ENCODE results near the gene TNRC6C.

TNRC6C gene

DNA sequence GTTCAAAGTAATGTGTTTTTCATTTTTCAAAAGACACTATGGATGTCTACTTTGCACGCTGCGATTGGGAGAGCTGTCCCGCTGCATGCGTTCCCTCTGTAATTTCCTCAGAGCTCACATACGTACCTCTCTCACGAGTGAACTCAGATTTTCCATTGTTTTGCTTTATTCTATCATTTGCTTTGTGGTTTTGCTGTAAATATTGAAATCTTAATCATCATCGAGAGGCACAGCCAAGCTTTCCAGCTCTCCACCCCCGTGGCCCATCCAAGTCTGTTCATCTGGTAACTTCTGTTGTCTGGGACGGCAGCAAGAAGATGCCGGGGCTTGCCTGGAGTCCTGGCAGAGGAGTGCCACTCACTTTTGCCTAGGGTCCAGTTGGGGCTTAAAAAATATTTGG is 149.0 kb downstream of the TNRC6C start:
- Histone ChIP-seq H3K27ac (ENCODE audit: low read depth, low read length) (no peak overlapping the region), H3K4me1 (ENCODE audit: control insufficient read depth, insufficient read depth, low read length) (no peaks in the 10 kb centered on the region), H3K4me3 (ENCODE audit: low read depth, low read length) (no peak overlapping the region), H3K36me3 (ENCODE audit: control insufficient read depth, insufficient read depth, low read length) (peaks cover 48% of the 10 kb centered on the region), H3K9ac (ENCODE audit: low read length) (no peak overlapping the region), H3K27me3 (ENCODE audit: control insufficient read depth, insufficient read depth, low read length) (no peaks in the 10 kb centered on the region), H3K9me3 (ENCODE audit: control insufficient read depth, insufficient read depth, low read depth, low read length) (peaks cover under 1% of the 10 kb centered on the region)

DNA sequence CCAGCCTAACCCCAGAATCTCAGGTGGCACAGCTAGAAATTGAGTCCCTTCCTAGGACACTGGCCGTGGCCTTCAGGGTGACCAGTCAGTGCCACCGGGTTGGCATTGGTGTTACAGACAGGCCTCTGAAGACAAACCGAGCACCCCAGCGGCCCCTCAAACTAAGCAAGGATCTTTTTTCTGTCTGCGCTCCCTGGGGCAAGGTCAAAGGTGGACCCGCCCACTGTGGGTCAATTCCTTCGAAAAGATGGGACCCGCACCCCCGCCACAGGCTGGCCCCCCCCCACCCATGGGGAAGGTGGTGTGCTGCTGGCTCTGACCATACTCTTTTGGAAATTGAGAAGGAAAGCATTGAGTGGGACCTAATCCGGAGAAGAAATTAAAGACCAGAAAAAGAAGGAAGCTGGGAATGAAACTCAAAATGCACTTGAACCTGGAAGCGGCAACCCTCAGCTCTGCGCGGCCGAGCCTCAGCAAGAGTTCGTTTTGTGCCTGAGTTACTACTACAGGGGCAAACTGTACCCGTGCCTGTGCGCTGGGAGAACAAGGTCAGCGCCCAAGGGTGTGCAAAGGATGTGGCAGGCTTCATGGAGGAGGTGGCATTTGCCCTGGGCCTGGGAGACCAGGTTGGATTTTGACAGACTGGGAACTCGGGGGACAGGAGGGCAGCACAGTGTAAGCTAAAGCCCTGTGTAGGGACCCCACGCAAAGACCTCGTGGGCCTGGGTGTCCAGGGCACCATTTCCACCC is 149.6 kb downstream of the TNRC6C start:
- no peak overlapping the region for H3K9ac ChIP-seq (ENCODE audit: low read length)
- H3K27ac ChIP-seq (ENCODE audit: low read depth, low read length): no peak overlapping the region
- H3K4me3 ChIP-seq (ENCODE audit: low read depth, low read length): no peak overlapping the region
- no peaks in the 10 kb centered on the region; the same call in 1 of the 2 replicates for H3K4me1 ChIP-seq (ENCODE audit: control insufficient read depth, insufficient read depth, low read length)
- no peaks in the 10 kb centered on the region for H3K9me3 ChIP-seq (ENCODE audit: control insufficient read depth, insufficient read depth, low read depth, low read length)
- no peaks in the 10 kb centered on the region for H3K27me3 ChIP-seq (ENCODE audit: control insufficient read depth, insufficient read depth, low read length)
- H3K36me3 ChIP-seq (ENCODE audit: control insufficient read depth, insufficient read depth, low read length): peaks cover 45% of the 10 kb centered on the region

DNA sequence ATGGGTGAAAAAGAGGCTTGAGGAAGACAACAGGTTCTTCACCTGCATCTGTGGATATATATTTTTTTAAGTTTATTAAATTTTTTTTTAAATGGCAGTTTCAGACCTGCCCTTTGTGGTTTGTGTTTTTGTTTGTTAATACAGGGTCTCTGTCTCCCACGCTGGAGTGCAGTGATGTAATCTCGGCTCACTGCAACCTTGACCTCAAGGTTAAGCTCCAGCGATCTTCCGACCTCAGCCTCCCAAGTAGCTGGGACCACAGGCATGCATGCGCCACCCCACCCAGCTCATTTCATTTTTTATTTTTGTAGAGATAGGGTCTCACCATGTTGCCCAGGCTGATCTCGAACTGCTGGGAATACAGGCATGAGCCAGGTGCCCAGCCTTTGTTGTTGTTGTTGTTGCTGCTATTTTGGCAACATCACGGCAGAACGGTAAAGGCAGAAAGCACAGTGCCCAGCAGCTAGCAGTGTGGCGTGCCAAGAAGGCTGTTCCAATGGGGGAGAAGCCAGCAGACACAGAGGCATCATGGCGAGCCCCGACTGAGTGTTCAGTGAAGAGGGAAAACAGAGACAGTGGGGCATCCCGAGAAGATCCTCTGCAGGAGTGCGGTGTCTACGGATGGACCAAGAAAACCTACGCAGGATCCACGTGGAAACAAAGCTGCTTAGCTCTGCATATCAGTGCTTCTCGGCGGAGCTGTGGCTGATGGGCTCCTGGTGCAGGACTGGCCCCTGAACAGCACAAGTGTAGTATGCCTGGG is 150.4 kb downstream of the TNRC6C start:
- no peak overlapping the region for H3K4me3 ChIP-seq (ENCODE audit: low read depth, low read length)
- H3K36me3 ChIP-seq (ENCODE audit: control insufficient read depth, insufficient read depth, low read length): peaks cover 45% of the 10 kb centered on the region
- H3K27me3 ChIP-seq (ENCODE audit: control insufficient read depth, insufficient read depth, low read length): no peaks in the 10 kb centered on the region
- H3K27ac ChIP-seq (ENCODE audit: low read depth, low read length): no peak overlapping the region
- H3K9ac ChIP-seq (ENCODE audit: low read length): no peak overlapping the region
- H3K4me1 ChIP-seq (ENCODE audit: control insufficient read depth, insufficient read depth, low read length): no peaks in the 10 kb centered on the region; the same call in 1 of the 2 replicates
- H3K9me3 ChIP-seq (ENCODE audit: control insufficient read depth, insufficient read depth, low read depth, low read length): no peaks in the 10 kb centered on the region

DNA sequence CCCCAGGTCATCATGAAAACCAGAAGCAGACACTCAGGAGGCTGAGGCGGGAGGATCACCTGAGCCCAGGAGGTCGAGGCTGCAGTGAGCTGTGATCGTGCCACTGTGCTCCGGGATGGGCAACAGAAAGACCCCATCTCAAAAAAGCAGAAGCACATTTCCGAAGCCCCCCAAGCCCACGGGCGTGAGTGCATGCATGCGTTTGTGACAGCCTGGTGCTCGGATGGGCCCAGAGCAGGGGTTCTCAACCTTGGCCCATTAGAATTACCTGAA is 150.9 kb downstream of the TNRC6C start:
- no peaks in the 10 kb centered on the region for H3K27me3 ChIP-seq (ENCODE audit: control insufficient read depth, insufficient read depth, low read length)
- H3K9ac ChIP-seq (ENCODE audit: low read length): no peak overlapping the region

DNA sequence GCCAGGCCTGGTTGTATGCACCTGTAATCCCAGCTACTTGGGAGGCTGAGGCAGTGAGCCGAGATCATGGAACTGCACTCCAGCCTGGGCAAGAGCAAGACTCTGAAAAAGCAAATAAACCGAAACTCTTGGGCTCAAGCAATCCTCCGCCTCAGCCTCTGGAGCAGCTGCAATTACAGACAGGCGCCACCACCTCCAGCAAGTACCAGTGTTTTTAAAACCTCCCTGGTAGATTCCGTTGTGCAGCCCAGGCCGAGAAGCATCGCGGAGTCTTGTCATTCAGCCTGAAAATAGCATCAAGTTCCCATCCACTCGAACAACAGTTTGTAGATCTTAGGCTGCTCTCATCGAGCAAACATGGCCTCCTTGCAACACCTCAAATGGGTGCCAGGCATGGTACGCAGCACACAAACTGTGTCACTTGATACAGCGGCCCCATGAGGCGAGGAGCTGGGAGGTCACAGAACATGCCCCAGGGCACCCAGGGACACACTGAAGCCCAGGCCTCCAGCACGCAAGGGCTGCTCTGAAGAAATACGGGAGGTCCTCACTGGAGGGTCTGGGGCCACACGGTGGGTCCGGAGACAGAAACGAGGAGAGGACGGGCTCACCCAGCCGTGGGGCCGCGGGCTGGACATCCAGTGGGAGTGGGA is 152.0 kb downstream of the TNRC6C start:
- H3K4me3 ChIP-seq (ENCODE audit: low read depth, low read length): no peak overlapping the region
- no peak overlapping the region for H3K27ac ChIP-seq (ENCODE audit: low read depth, low read length)
- H3K27me3 ChIP-seq (ENCODE audit: control insufficient read depth, insufficient read depth, low read length): no peaks in the 10 kb centered on the region
- H3K9me3 ChIP-seq (ENCODE audit: control insufficient read depth, insufficient read depth, low read depth, low read length): no peaks in the 10 kb centered on the region
- H3K9ac ChIP-seq (ENCODE audit: low read length): no peak overlapping the region
- H3K36me3 ChIP-seq (ENCODE audit: control insufficient read depth, insufficient read depth, low read length): peaks cover 45% of the 10 kb centered on the region; the same call in 1 of the 2 replicates
- H3K4me1 ChIP-seq (ENCODE audit: control insufficient read depth, insufficient read depth, low read length): no peaks in the 10 kb centered on the region; the same call in 1 of the 2 replicates

More for the DNA sequence above, 150.9 kb downstream of the TNRC6C start:
- H3K27ac ChIP-seq (ENCODE audit: low read depth, low read length): no peak overlapping the region
- no peaks in the 10 kb centered on the region; the same call in 1 of the 2 replicates for H3K4me1 ChIP-seq (ENCODE audit: control insufficient read depth, insufficient read depth, low read length)
- no peak overlapping the region for H3K4me3 ChIP-seq (ENCODE audit: low read depth, low read length)
- no peaks in the 10 kb centered on the region for H3K9me3 ChIP-seq (ENCODE audit: control insufficient read depth, insufficient read depth, low read depth, low read length)
- H3K36me3 ChIP-seq (ENCODE audit: control insufficient read depth, insufficient read depth, low read length): peaks cover 45% of the 10 kb centered on the region

DNA sequence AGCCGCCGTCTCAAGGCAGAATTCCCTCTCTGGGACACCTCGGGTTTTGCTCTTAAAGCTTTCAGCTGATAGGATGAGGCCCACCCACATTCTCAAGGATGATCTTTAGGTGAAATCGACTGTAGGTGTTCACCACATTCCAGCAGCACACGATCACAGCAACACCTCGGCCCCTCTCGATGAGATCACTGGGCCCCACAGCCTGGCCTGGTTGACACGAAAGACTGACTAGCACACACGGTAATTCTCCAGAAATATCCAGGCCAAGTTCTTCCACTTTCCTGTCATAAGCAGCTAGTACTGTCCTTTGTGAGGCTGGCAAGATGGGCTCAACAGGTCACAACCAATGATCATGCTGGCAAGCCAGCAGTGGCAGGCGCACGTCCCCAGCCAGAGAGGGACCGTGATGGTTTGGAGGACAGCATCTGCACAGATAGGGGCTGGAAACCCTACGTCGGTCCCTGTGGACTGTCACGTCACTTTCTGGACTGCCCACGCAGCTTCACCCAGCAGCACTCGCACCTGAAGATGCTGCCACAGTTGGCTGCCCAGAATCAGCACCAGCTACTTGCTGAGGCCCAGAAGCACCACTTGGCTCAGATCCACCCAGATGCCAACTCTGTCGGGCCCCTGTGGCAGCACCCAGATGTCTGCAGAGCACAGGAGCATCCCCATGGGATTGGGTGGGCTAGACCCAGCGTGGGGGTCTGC is 152.7 kb downstream of the TNRC6C start:
- Histone ChIP-seq H3K9me3 (ENCODE audit: control insufficient read depth, insufficient read depth, low read depth, low read length) (no peaks in the 10 kb centered on the region), H3K4me1 (ENCODE audit: control insufficient read depth, insufficient read depth, low read length) (no peaks in the 10 kb centered on the region; the same call in 1 of the 2 replicates), H3K36me3 (ENCODE audit: control insufficient read depth, insufficient read depth, low read length) (peaks cover 45% of the 10 kb centered on the region; the same call in 1 of the 2 replicates), H3K27ac (ENCODE audit: low read depth, low read length) (no peak overlapping the region), H3K9ac (ENCODE audit: low read length) (no peak overlapping the region), H3K4me3 (ENCODE audit: low read depth, low read length) (no peak overlapping the region), H3K27me3 (ENCODE audit: control insufficient read depth, insufficient read depth, low read length) (no peaks in the 10 kb centered on the region)

DNA sequence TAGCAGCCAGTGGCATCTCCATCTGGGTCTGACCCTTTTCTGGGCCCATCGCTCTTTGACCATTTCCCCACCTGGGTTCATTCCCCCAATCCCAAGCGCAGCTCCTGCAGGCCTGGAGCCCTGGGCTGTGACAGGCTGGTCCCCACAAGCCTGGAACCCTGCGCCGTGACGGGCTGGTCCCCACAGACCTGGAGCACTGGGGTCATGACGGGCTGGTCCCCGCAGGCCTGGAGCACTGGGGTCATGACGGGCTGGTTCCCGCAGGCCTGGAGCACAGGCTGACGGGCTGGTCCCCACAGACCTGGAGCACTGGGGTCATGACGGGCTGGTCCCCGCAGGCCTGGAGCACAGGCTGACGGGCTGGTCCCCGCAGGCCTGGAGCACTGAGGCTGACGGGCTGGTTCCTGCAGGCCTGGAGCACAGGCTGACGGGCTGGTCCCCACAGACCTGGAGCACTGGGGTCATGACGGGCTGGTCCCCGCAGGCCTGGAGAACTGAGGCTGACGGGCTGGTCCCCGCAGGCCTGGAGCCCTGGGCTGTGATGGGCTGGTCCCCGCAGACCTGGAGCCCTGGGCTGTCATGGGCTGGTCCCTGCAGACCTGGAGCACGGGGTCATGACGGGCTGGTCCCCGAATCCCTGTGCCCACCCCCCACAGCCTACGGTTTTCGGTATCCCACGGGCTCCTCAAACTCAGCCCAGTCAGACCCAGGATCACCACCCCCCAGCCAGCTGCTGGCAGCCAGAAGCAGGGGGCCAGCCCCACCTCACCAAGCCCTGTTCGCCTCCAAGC is 153.4 kb downstream of the TNRC6C start:
- H3K27me3 ChIP-seq (ENCODE audit: control insufficient read depth, insufficient read depth, low read length): no peaks in the 10 kb centered on the region
- H3K36me3 ChIP-seq (ENCODE audit: control insufficient read depth, insufficient read depth, low read length): peaks cover 45% of the 10 kb centered on the region; the same call in 1 of the 2 replicates
- H3K4me1 ChIP-seq (ENCODE audit: control insufficient read depth, insufficient read depth, low read length): no peaks in the 10 kb centered on the region; the same call in 1 of the 2 replicates
- H3K4me3 ChIP-seq (ENCODE audit: low read depth, low read length): no peak overlapping the region
- H3K9me3 ChIP-seq (ENCODE audit: control insufficient read depth, insufficient read depth, low read depth, low read length): no peaks in the 10 kb centered on the region
- no peak overlapping the region for H3K9ac ChIP-seq (ENCODE audit: low read length)
- H3K27ac ChIP-seq (ENCODE audit: low read depth, low read length): no peak overlapping the region

DNA sequence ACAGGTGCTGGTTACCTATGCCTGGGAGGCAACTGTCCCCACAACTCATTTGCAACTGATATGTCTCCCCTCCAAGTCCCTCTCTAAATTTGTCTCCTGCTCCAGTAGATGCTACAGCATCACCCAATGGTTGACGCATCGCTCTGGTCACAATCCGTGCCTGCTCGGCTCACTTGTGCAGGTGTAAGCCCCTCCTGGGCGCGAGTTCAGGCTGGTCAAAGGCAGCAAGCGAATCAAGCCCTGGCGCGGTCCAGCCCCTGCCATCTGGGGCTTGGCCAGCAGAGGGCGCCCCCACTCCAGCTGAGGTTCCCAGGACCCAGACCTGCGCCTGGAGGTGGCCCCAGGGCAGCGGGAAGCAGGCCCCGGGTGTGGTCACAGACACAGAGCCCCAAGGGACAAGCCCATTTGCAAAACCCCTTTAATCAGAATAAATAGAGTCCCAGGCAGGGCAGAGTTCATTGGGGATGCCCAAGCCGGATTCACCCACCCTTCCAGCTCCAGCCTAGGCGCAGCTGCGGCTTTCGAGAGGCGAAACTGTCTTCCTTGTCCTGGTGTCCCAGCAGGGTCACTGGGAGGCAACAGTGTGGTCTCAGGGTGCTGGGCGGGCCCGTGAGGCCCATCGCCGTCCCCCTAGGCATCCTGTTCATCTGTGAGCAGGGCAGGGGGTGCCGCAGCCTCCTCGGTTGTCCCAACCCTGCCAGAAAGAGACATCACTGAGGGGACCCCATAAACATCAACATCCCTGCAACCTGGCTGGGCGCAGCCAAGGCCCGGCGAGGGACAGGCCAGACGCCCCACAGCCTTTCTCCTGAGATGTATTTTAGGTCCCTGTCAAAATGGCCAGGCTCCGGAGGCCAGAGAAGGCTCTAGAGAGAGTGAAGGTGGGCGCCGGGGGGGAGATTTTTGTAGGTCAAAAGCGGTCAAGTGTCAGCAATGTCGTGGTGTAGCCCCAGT is 154.3 kb downstream of the TNRC6C start:
- H3K36me3 ChIP-seq (ENCODE audit: control insufficient read depth, insufficient read depth, low read length): peaks cover 48% of the 10 kb centered on the region; the same call in 1 of the 2 replicates
- no peaks in the 10 kb centered on the region for H3K27me3 ChIP-seq (ENCODE audit: control insufficient read depth, insufficient read depth, low read length)
- no peaks in the 10 kb centered on the region for H3K9me3 ChIP-seq (ENCODE audit: control insufficient read depth, insufficient read depth, low read depth, low read length)
- no peak overlapping the region for H3K27ac ChIP-seq (ENCODE audit: low read depth, low read length)
- H3K4me3 ChIP-seq (ENCODE audit: low read depth, low read length): no peak overlapping the region
- no peak overlapping the region for H3K9ac ChIP-seq (ENCODE audit: low read length)
- H3K4me1 ChIP-seq (ENCODE audit: control insufficient read depth, insufficient read depth, low read length): no peaks in the 10 kb centered on the region; the same call in 1 of the 2 replicates

DNA sequence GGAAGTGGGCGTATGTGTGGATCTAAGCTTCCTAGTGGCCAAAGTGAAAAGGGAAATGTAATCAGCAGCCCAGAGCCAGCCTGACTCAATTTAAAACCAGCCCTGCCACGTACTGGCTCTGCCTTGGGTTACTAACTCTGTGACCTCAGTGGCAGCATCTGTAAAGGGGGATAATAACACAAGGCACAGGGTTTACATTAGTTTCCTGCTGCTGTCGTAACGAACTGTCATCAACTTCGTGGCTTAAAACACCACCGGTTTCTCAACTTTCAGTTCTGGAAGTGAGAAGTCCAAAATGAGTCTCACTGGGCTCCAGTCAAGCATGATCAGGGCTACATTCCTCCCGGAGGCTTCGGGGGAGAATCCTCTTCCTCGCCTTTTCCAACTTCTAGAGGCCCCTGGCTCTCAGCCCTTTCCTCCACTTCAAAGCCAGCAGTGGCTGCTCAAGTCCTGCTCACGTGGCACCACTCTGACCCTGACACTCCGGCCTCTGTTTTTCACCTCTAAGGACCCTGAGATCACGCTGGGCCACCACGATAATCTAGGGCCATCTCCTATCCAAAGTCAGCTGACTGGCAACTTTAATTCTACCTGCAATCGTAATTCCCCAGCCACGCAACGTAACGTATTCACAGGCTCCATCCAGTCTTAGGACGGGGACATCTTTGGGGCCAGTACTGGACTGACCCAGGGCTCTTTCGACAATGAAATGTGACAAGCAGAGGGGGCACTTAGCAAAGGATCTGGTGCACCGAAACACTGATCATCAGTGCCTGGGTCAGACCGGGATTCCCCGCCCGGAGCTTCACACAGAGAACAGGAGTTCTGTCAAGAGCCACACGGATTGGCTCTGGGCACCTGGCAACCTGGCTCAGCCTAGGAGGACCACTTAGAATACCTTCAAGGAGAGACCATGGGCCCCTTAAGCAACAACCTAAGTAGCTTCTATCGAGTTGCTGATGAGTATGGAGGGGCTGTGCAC is 155.6 kb downstream of the TNRC6C start:
- no peak overlapping the region for H3K9ac ChIP-seq (ENCODE audit: low read length)
- peaks cover 56% of the 10 kb centered on the region for H3K36me3 ChIP-seq (ENCODE audit: control insufficient read depth, insufficient read depth, low read length)
- H3K9me3 ChIP-seq (ENCODE audit: control insufficient read depth, insufficient read depth, low read depth, low read length): no peaks in the 10 kb centered on the region
- H3K27ac ChIP-seq (ENCODE audit: low read depth, low read length): no peak overlapping the region
- no peaks in the 10 kb centered on the region for H3K27me3 ChIP-seq (ENCODE audit: control insufficient read depth, insufficient read depth, low read length)
- no peaks in the 10 kb centered on the region; the same call in 1 of the 2 replicates for H3K4me1 ChIP-seq (ENCODE audit: control insufficient read depth, insufficient read depth, low read length)
- H3K4me3 ChIP-seq (ENCODE audit: low read depth, low read length): no peak overlapping the region
